HUES6 (cell line): ENCODE measurements around the gene RIMS3.
"Not testable (repeated sequence)": the region's sequence is repeated elsewhere in the genome, so short reads cannot be mapped to it uniquely, and the experiment has no call there.

Experiments
- H3K27ac ChIP-seq: 2 replicates; pipeline ENCODE4 v1.7.0; 2013; ENCODE audit warnings: low read depth, mild to moderate bottlenecking, low read length, inconsistent platforms
- H3K27me3 ChIP-seq: 2 replicates; pipeline ENCODE4 v1.6.1; 2013; ENCODE audit warnings: low read length; ENCODE audit not compliant: control insufficient read depth, insufficient read depth
- H3K36me3 ChIP-seq: 2 replicates; pipeline ENCODE4 v1.6.1; 2013; ENCODE audit warnings: low read length; ENCODE audit not compliant: control insufficient read depth, insufficient read depth
- H3K4me1 ChIP-seq: 2 replicates; pipeline ENCODE4 v1.6.1; 2013; ENCODE audit warnings: low read length; ENCODE audit not compliant: control insufficient read depth, insufficient read depth
- H3K4me3 ChIP-seq: 2 replicates; pipeline ENCODE4 v1.5.1; 2013; ENCODE audit warnings: low read depth, low read length
- H3K9ac ChIP-seq: one replicate; pipeline ENCODE4 v1.6.1; 2013; ENCODE audit warnings: mild to moderate bottlenecking, low read length
- H3K9me3 ChIP-seq: 2 replicates; pipeline ENCODE4 v1.6.1; 2013; ENCODE audit warnings: low read depth, low read length; ENCODE audit not compliant: control insufficient read depth, insufficient read depth

Gene RIMS3

DNA sequence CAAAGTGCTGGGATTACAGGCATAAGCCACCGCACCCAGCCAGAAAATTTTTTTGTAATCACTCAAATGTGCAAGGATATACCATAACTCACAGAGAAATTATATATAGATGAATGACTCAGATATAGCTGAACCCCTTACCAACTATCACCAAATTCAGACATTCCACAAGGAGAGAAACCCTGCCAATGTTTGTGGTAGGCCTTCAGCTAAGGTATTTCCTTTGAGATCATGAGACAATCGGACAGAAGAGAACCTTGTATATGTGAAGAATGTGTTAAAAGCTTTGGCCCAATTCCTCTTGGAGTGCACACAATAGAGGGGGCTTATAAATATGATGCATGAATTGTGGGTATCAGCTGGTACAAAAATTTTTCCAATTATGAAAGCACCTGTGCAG, 83.4 kb downstream of the RIMS3 start:
- Histone ChIP-seq H3K36me3 (no peaks in the 10 kb centered on the region), H3K4me1 (no peaks in the 10 kb centered on the region), H3K9me3 (no peaks in the 10 kb centered on the region), H3K27ac (no peak overlapping the region), H3K9ac (no peak overlapping the region), H3K27me3 (peaks cover 2% of the 10 kb centered on the region; the same call in 1 of the 2 replicates), H3K4me3 (no peak overlapping the region)

- no peak overlapping the region for H3K4me3 ChIP-seq
- H3K27ac ChIP-seq, result no peak overlapping the region
- no peaks in the 10 kb centered on the region for H3K9me3 ChIP-seq
- no peaks in the 10 kb centered on the region for H3K36me3 ChIP-seq
- H3K9ac ChIP-seq, result no peak overlapping the region
- no peaks in the 10 kb centered on the region for H3K27me3 ChIP-seq
- no peaks in the 10 kb centered on the region for H3K4me1 ChIP-seq
Measured at GRCh38 chr1:40575336-40575735, 90.1 kb downstream of the RIMS3 start.

DNA sequence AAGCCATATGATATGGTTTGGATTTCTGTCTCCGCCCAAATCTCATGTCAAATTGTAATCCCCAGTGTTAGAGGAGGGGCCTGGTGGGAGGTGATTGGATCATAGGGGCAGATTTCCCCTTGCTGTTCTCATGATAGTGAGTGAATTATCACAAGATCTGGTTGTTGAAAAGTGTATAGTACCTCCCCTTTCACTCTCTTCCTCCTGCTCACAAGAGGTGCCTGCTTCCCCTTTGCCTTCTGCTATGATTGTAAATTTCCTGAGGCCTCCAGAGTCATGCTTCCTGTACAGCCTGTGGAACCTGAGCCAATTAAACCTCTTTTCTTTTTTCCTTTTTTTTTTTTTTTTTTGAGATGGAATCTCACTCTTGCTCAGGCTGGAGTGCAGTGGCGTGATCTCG, 90.7 kb downstream of the RIMS3 start:
- not testable (repeated sequence) for H3K4me3 ChIP-seq, H3K27ac ChIP-seq, H3K9ac ChIP-seq, H3K36me3 ChIP-seq, H3K27me3 ChIP-seq, H3K4me1 ChIP-seq, H3K9me3 ChIP-seq
